NCI-H1436 (cell line): Measurements from ENCODE around the gene CAPN7.

Experiments used
- DNase-seq: peaks from one replicate; lab custom pipeline; 2025; lab: John Stamatoyannopoulos, UW

CAPN7 gene

GRCh38 chr3:15298504-15298903, 92.5 kb downstream of the CAPN7 start:
- no peak for DNase-seq

- DNase-seq = no peak
Measured at GRCh38 chr3:15299036-15299435, 93.0 kb downstream of the CAPN7 start.

GRCh38 chr3:15300323-15301078, 94.5 kb downstream of the CAPN7 start:
- no peak for DNase-seq

- no peak for DNase-seq
Measured at GRCh38 chr3:15301761-15302160, 95.7 kb downstream of the CAPN7 start.
